HCT116 (cell line): ENCODE data around the gene SND1. TPM values are rescaled to one million over a fixed set of nuclear protein-coding genes. Genes with fewer than 3 reads are reported as not detected.

Experiments
- ATAC-seq: fragments of 200-7000 bp; cut with Tn5 transposase; 2 replicates; pipeline ENCODE4 v1.9.1; 2020; ENCODE audit warnings: mild to moderate bottlenecking, moderate library complexity
- BruUV-seq: library from RNA; stranded (reverse); fragments of 400-500 nt; replicated peaks from 2 replicates; lab custom pipeline; 2021; lab: Mats Ljungman, UMichigan
- CTCF ChIA-PET: fragments of 300-600 bp; sonication (Branson Sonifier 250); formaldehyde crosslinking; loops from one replicate; lab custom pipeline; 2021; ENCODE audit warnings: antibody characterized with exemption; lab: Charles Lee
- POLR2A ChIA-PET: fragments of 300-600, 350-600 bp; sonication (Branson Sonifier 250); formaldehyde crosslinking; loops from one replicate; lab custom pipeline; 2021; ENCODE audit warnings: antibody characterized with exemption; lab: Charles Lee
- RAD21 ChIA-PET, 2 experiments: fragments of 300-600 bp; sonication (Branson Sonifier 250); formaldehyde crosslinking; loops; one replicate each; lab custom pipeline; 2023; ENCODE audit warnings: low total read pairs in 2 of 2; ENCODE audit not compliant: uncharacterized antibody in 2 of 2, unreplicated experiment in 2 of 2, low non-redundant PET in 1 of 2; lab: Charles Lee
- DNase-seq: peaks from one replicate; pipeline ENCODE4 v3.0.0-alpha.2; 2010; ENCODE audit warnings: low read depth, low spot score
- H2AFZ ChIP-seq: fragments of 200-600 bp; shearing (Covaris generic), sonication (generic); 2 replicates; pipeline ENCODE4 v1.6.1; 2017; ENCODE audit warnings: low read depth, mixed run types, mixed read lengths, antibody characterized with exemption, low read length; ENCODE audit not compliant: poor library complexity, severe bottlenecking
- H3K27ac ChIP-seq: 2 replicates; pipeline ENCODE4 v1.5.1; 2012; ENCODE audit warnings: low read depth, low read length
- H3K27me3 ChIP-seq: fragments of 200-600 bp; sonication (generic); 2 replicates; pipeline ENCODE4 v1.6.1; 2016; ENCODE audit warnings: mixed run types, low read length, mixed read lengths; ENCODE audit not compliant: insufficient read depth
- H3K36me3 ChIP-seq, 2 experiments: fragments of 200-500 bp in 1 of 2; fragments of 200-600 bp in 1 of 2; sonication (Bioruptor generic) in 1 of 2; sonication (generic) in 1 of 2; 2 replicates each; pipeline versions ENCODE4 v1.5.1 to v1.6.1; 2014 to 2016; ENCODE audit warnings: low read length in 2 of 2, inconsistent platforms in 1 of 2, mixed read lengths in 1 of 2, mixed run types in 1 of 2; ENCODE audit not compliant: insufficient read depth in 2 of 2, control insufficient read depth in 1 of 2
- H3K4me1 ChIP-seq, 2 experiments: fragments of 200-600 bp in 1 of 2; sonication (generic) in 1 of 2; 2 replicates each; pipeline versions ENCODE4 v1.5.1 to v1.6.1; 2012 to 2017; ENCODE audit warnings: low read length in 2 of 2, inconsistent platforms in 1 of 2, mild to moderate bottlenecking in 1 of 2, mixed read lengths in 1 of 2, mixed run types in 1 of 2, moderate library complexity in 1 of 2; ENCODE audit not compliant: insufficient read depth in 2 of 2, control insufficient read depth in 1 of 2
- H3K4me2 ChIP-seq: fragments of 200-600 bp; sonication (generic); 2 replicates; pipeline ENCODE4 v1.6.1; 2017; ENCODE audit warnings: mixed run types, low read length, mixed read lengths
- H3K4me3 ChIP-seq, 2 experiments: fragments of 200-600 bp in 1 of 2; sonication (generic) in 1 of 2; replicated peaks in 1 of 2; 2 replicates each; pipeline ENCODE4 v1.5.1; 2011 to 2016; ENCODE audit warnings: low read length in 2 of 2, control low read depth in 1 of 2, low read depth in 1 of 2, mild to moderate bottlenecking in 1 of 2, mixed read lengths in 1 of 2, mixed run types in 1 of 2
- H3K79me2 ChIP-seq: fragments of 200-600 bp; sonication (generic); 2 replicates; pipeline ENCODE4 v1.6.1; 2017; ENCODE audit warnings: mild to moderate bottlenecking, mixed run types, low read length, moderate library complexity, mixed read lengths; ENCODE audit not compliant: insufficient read depth
- H3K9ac ChIP-seq: fragments of 200-600 bp; sonication (generic); 2 replicates; pipeline ENCODE4 v1.6.1; 2016; ENCODE audit warnings: low read length, mixed read lengths
- H3K9me2 ChIP-seq: fragments of 200-600 bp; sonication (generic), shearing (Covaris generic); 2 replicates; pipeline ENCODE4 v1.6.1; 2017; ENCODE audit warnings: mixed run types, mild to moderate bottlenecking, moderate library complexity; ENCODE audit not compliant: insufficient read depth
- H3K9me3 ChIP-seq, 2 experiments: fragments of 200-500 bp in 1 of 2; fragments of 200-600 bp in 1 of 2; sonication (Bioruptor generic) in 1 of 2; sonication (generic) in 1 of 2; 2 replicates each; pipeline ENCODE4 v1.6.1; 2014 to 2017; ENCODE audit warnings: low read length in 2 of 2, mixed read lengths in 2 of 2, inconsistent platforms in 1 of 2, low read depth in 1 of 2, mild to moderate bottlenecking in 1 of 2, mixed run types in 1 of 2, moderate library complexity in 1 of 2; ENCODE audit not compliant: control insufficient read depth in 1 of 2, insufficient read depth in 1 of 2
- H4K20me1 ChIP-seq: fragments of 200-600 bp; sonication (generic), shearing (Covaris generic); 2 replicates; pipeline ENCODE4 v1.6.1; 2017; ENCODE audit warnings: mixed run types, mild to moderate bottlenecking, moderate library complexity; ENCODE audit not compliant: insufficient read depth
- CBX3 ChIP-seq: IDR thresholded peaks from 2 replicates; pipeline ENCODE4 v1.6.1; 2012; ENCODE audit warnings: low read depth
- EGR1 ChIP-seq: IDR thresholded peaks from 2 replicates; pipeline ENCODE4 v1.6.1; 2012; ENCODE audit warnings: low read depth
- ELF1 ChIP-seq: IDR thresholded peaks from 2 replicates; pipeline ENCODE4 v1.6.1; 2012; ENCODE audit warnings: low read depth, borderline replicate concordance
- EZH2 ChIP-seq: fragments of 200-600 bp; sonication (generic); IDR thresholded peaks from 2 replicates; pipeline ENCODE4 v1.6.1; 2017; ENCODE audit warnings: antibody characterized with exemption, mixed run types
- EZH2phosphoT487 ChIP-seq: fragments of 200-600 bp; IDR thresholded peaks from 2 replicates; pipeline ENCODE4 v1.6.1; 2018; ENCODE audit warnings: antibody characterized with exemption, borderline replicate concordance
- FOSL1 ChIP-seq: IDR thresholded peaks from 2 replicates; pipeline ENCODE4 v1.6.1; 2012; ENCODE audit warnings: low read depth
- JUND ChIP-seq: IDR thresholded peaks from 2 replicates; pipeline ENCODE4 v1.6.1; 2012
- POLR2A ChIP-seq: IDR thresholded peaks from 2 replicates; pipeline ENCODE4 v1.7.0; 2011; ENCODE audit warnings: borderline replicate concordance; ENCODE audit not compliant: insufficient read depth, insufficient read length; ENCODE audit errors: extremely low read depth
- POLR2AphosphoS5 ChIP-seq: IDR thresholded peaks from 2 replicates; pipeline ENCODE4 v1.6.1; 2011; ENCODE audit warnings: mild to moderate bottlenecking, low read depth, low read length, moderate library complexity
- RAD21 ChIP-seq: IDR thresholded peaks from 2 replicates; pipeline ENCODE4 v1.6.1; 2012; ENCODE audit warnings: low read depth, mild to moderate bottlenecking
- SIN3A ChIP-seq: IDR thresholded peaks from 2 replicates; pipeline ENCODE4 v1.6.1; 2012; ENCODE audit warnings: low read depth
- SP1 ChIP-seq: IDR thresholded peaks from 2 replicates; pipeline ENCODE4 v1.6.1; 2012; ENCODE audit warnings: low read depth
- SRF ChIP-seq: IDR thresholded peaks from 2 replicates; pipeline ENCODE4 v1.6.1; 2012; ENCODE audit warnings: low read depth
- TCF7L2 ChIP-seq: IDR thresholded peaks from 2 replicates; pipeline ENCODE4 v1.7.0; 2011; ENCODE audit warnings: borderline replicate concordance, inconsistent platforms; ENCODE audit not compliant: insufficient read depth, insufficient read length; ENCODE audit errors: extremely low read depth
- ZFX ChIP-seq: fragments of 450-650 bp; IDR thresholded peaks from 2 replicates; pipeline ENCODE4 v1.6.1; 2017
- ZNF274 ChIP-seq: fragments of 200-500 bp; sonication (Bioruptor generic); IDR thresholded peaks from 2 replicates; pipeline ENCODE4 v1.6.1; 2014; ENCODE audit warnings: mild to moderate bottlenecking, low read depth, low read length, inconsistent platforms
- intact Hi-C: fragments of 100-400 bp; cut with micrococcal nuclease; formaldehyde crosslinking; loops from 2 replicates; pipeline ENCODE4 v1.10.0; 2022
- total RNA-seq: library from RNA; stranded (reverse); gene quantifications from one replicate; pipeline ENCODE4 v1.2.1, GENCODE V29; 2021; ENCODE audit not compliant: unreplicated experiment
- TF ChIP-seq, protein P1 (sequence below): IDR thresholded peaks from 2 replicates; pipeline ENCODE4 v1.6.1; 2012
- TF ChIP-seq, protein P2 (sequence below): IDR thresholded peaks from 2 replicates; pipeline ENCODE4 v1.6.1; 2012; ENCODE audit warnings: low read depth
- TF ChIP-seq, protein P3 (sequence below): IDR thresholded peaks from 2 replicates; pipeline ENCODE4 v1.6.1; 2011; ENCODE audit warnings: mild to moderate bottlenecking, low read length, moderate library complexity; ENCODE audit not compliant: insufficient replicate concordance; ENCODE audit errors: extremely low read depth
- TF ChIP-seq, protein P4 (sequence below): IDR thresholded peaks from 2 replicates; pipeline ENCODE4 v1.6.1; 2012

SND1 gene
- total RNA-seq, 1 experiment from 2014 or later = 169 TPM

DNA sequence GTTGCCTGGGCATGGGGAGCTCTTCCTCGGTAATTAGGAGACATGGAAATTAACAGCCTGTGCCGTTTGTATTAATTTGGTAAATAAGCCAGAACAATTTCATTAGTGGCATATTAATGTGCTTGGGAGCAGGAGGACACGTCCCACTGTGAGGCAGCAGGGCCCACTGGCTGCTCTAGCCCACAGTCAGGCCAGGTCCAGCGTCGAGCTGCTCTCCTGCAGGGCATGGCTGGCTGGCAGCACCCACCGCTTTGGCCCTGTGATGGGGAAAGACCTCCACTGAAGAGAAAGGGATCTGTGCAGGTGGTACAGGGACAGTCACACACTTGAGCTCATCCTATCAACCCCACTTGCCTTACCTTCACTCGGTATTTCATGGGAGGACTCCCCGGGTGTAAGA, 416.8 kb downstream of the SND1 start:
- H4K20me1 ChIP-seq = no peaks in the 10 kb centered on the region

More for the DNA sequence above, 416.8 kb downstream of the SND1 start:
- Histone ChIP-seq H3K27ac (no peak overlapping the region), H2AFZ (no peak overlapping the region), H3K9ac (no peak overlapping the region), H3K36me3 (no peaks in the 10 kb centered on the region), H3K9me3 (no peaks in the 10 kb centered on the region), H3K4me2 (no peak overlapping the region), H3K79me2 (no peaks in the 10 kb centered on the region), H3K4me1 (no peaks in the 10 kb centered on the region), H3K27me3 (no peaks in the 10 kb centered on the region), H3K9me2 (no peaks in the 10 kb centered on the region), H3K4me3 (no peak overlapping the region)
- ChIA-PET POLR2A (no interaction called here), CTCF (no interaction called here), RAD21 (no interaction called here)
- intact Hi-C loops = no loop called here
- no TSS peak for BruUV-seq
- ATAC-seq (no peak), DNase-seq (no peak)
- TF ChIP-seq, protein P1, sequence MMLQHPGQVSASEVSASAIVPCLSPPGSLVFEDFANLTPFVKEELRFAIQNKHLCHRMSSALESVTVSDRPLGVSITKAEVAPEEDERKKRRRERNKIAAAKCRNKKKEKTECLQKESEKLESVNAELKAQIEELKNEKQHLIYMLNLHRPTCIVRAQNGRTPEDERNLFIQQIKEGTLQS = no peak
- TF ChIP-seq CBX3 = no peak
- no peak for TF ChIP-seq POLR2AphosphoS5
- TF ChIP-seq ELF1 = no peak
- TF ChIP-seq JUND = no peak
- no peak for TF ChIP-seq FOSL1
- no peak for TF ChIP-seq EZH2
- no peak for TF ChIP-seq SRF
- TF ChIP-seq EZH2phosphoT487 = no peak
- no peak for TF ChIP-seq POLR2A
- no peak for TF ChIP-seq SP1
- TF ChIP-seq EGR1 = no peak
- TF ChIP-seq ZNF274 = no peak
- TF ChIP-seq SIN3A = no peak
- TF ChIP-seq, protein P2, sequence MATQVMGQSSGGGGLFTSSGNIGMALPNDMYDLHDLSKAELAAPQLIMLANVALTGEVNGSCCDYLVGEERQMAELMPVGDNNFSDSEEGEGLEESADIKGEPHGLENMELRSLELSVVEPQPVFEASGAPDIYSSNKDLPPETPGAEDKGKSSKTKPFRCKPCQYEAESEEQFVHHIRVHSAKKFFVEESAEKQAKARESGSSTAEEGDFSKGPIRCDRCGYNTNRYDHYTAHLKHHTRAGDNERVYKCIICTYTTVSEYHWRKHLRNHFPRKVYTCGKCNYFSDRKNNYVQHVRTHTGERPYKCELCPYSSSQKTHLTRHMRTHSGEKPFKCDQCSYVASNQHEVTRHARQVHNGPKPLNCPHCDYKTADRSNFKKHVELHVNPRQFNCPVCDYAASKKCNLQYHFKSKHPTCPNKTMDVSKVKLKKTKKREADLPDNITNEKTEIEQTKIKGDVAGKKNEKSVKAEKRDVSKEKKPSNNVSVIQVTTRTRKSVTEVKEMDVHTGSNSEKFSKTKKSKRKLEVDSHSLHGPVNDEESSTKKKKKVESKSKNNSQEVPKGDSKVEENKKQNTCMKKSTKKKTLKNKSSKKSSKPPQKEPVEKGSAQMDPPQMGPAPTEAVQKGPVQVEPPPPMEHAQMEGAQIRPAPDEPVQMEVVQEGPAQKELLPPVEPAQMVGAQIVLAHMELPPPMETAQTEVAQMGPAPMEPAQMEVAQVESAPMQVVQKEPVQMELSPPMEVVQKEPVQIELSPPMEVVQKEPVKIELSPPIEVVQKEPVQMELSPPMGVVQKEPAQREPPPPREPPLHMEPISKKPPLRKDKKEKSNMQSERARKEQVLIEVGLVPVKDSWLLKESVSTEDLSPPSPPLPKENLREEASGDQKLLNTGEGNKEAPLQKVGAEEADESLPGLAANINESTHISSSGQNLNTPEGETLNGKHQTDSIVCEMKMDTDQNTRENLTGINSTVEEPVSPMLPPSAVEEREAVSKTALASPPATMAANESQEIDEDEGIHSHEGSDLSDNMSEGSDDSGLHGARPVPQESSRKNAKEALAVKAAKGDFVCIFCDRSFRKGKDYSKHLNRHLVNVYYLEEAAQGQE = no peak
- TF ChIP-seq, protein P3, sequence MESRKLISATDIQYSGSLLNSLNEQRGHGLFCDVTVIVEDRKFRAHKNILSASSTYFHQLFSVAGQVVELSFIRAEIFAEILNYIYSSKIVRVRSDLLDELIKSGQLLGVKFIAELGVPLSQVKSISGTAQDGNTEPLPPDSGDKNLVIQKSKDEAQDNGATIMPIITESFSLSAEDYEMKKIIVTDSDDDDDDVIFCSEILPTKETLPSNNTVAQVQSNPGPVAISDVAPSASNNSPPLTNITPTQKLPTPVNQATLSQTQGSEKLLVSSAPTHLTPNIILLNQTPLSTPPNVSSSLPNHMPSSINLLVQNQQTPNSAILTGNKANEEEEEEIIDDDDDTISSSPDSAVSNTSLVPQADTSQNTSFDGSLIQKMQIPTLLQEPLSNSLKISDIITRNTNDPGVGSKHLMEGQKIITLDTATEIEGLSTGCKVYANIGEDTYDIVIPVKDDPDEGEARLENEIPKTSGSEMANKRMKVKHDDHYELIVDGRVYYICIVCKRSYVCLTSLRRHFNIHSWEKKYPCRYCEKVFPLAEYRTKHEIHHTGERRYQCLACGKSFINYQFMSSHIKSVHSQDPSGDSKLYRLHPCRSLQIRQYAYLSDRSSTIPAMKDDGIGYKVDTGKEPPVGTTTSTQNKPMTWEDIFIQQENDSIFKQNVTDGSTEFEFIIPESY = no peak
- TF ChIP-seq, protein P4, sequence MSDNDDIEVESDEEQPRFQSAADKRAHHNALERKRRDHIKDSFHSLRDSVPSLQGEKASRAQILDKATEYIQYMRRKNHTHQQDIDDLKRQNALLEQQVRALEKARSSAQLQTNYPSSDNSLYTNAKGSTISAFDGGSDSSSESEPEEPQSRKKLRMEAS = no peak
- TF ChIP-seq ZFX = no peak
- no peak for TF ChIP-seq TCF7L2
- no peak for TF ChIP-seq RAD21
